ENCODE data around the gene KRT6C.

KRT6C gene

DNA sequence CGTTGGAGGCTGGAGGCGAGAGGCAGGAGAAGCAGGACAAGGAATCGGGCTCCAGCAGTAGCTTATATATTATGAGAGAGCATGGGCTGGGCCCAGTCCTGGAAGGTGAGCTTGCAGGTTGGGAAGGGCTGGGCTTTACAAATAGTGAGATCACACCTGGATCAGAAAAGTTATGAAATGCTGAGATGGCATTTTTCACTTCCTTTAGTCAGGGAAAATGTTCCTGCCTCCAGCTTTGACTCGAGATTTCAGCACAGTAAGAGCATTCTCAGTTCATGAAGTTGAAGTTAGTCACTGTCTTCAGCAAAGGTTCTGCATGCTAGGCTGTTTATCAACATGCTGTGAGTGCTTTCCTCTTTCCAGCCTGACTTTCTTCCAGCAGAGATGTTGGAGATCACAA lies at the start of gene KRT6C:
Gene KRT6C, minus strand, starts transcription at position 38 of the 400 bp plus-strand sequence. CDS start 68 bp downstream, outside the sequence.
- H3K36me3 ChIP-seq (ENCODE audit: low read depth), result no peaks in the 10 kb centered on the region
- H3K27ac ChIP-seq (ENCODE audit: poor library complexity, severe bottlenecking), result peak within 1 kb of the TSS; percentile 29
- no peaks in the 10 kb centered on the region for H3K9me3 ChIP-seq (ENCODE audit: severe bottlenecking)
- H3K4me3 ChIP-seq (ENCODE audit: severe bottlenecking), result no peak within 1 kb of the TSS
- H3K4me1 ChIP-seq (ENCODE audit: insufficient read depth, poor library complexity, severe bottlenecking), result peaks cover 9% of the 10 kb centered on the region
- DNase-seq (ENCODE audit: low spot score) (no peak), ATAC-seq (ENCODE audit: low read depth) (peak; percentile 93)
- TF ChIP-seq, protein P1, sequence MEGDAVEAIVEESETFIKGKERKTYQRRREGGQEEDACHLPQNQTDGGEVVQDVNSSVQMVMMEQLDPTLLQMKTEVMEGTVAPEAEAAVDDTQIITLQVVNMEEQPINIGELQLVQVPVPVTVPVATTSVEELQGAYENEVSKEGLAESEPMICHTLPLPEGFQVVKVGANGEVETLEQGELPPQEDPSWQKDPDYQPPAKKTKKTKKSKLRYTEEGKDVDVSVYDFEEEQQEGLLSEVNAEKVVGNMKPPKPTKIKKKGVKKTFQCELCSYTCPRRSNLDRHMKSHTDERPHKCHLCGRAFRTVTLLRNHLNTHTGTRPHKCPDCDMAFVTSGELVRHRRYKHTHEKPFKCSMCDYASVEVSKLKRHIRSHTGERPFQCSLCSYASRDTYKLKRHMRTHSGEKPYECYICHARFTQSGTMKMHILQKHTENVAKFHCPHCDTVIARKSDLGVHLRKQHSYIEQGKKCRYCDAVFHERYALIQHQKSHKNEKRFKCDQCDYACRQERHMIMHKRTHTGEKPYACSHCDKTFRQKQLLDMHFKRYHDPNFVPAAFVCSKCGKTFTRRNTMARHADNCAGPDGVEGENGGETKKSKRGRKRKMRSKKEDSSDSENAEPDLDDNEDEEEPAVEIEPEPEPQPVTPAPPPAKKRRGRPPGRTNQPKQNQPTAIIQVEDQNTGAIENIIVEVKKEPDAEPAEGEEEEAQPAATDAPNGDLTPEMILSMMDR (IDR thresholded peaks at IDR 0.05; ENCODE audit: poor library complexity, severe bottlenecking), result no peak
- no peaks in the 10 kb centered on the region for H3K27me3 ChIP-seq (ENCODE audit: insufficient read depth, poor library complexity, severe bottlenecking)

DNA sequence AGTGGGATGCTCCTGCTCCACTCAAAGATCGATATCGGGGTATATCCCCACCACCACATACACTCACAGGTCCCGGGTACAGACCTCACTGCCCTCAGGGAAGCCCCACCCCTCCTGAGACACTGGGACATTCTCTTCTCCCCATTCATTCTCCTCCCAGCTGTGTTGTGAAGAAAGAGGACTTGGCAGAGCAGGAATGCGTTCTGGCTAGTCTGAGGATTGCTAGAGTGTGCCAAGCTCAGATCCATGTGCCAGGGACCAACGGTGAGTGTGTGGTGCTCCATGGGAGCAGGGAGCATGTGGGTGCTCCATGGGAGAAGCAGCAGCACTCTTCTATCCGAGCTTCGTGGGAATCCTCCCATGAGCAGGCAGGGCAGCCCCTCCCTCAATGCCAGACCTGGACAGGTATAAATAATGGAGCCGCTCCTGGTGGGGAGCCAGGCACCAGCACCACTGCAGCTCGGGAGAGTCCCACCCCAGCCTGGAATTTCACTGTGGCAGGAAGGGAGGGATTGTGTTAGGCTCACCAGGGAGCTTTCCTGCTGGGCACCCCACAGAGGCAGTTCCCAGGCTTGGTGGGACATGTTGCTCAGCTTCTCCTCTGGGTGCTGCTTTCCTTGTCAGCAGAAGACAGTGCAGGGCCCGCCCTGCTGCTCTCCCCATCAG lies 48.9 kb upstream of the KRT6C start:
- ATAC-seq (ENCODE audit: low read depth) (peak; percentile 17), DNase-seq (ENCODE audit: low spot score) (peak; percentile 75)
- H3K27me3 ChIP-seq (ENCODE audit: insufficient read depth, poor library complexity, severe bottlenecking), result no peaks in the 10 kb centered on the region
- no peaks in the 10 kb centered on the region for H3K9me3 ChIP-seq (ENCODE audit: severe bottlenecking)
- H3K4me1 ChIP-seq (ENCODE audit: insufficient read depth, poor library complexity, severe bottlenecking), result peaks cover 55% of the 10 kb centered on the region
- TF ChIP-seq, protein P1 (IDR thresholded peaks at IDR 0.05; ENCODE audit: poor library complexity, severe bottlenecking), result no peak
- H3K27ac ChIP-seq (ENCODE audit: poor library complexity, severe bottlenecking), result peak overlapping the region; percentile 99
- peaks cover 27% of the 10 kb centered on the region for H3K36me3 ChIP-seq (ENCODE audit: low read depth)
- H3K4me3 ChIP-seq (ENCODE audit: severe bottlenecking), result peak overlapping the region; percentile 3

GRCh38 chr12:52521568-52522266 lies 48.1 kb upstream of the KRT6C start:
- Histone ChIP-seq H3K27ac (ENCODE audit: poor library complexity, severe bottlenecking) (peak overlapping the region; percentile 99), H3K36me3 (ENCODE audit: low read depth) (peaks cover 34% of the 10 kb centered on the region), H3K9me3 (ENCODE audit: severe bottlenecking) (no peaks in the 10 kb centered on the region), H3K4me1 (ENCODE audit: insufficient read depth, poor library complexity, severe bottlenecking) (peaks cover 63% of the 10 kb centered on the region), H3K27me3 (ENCODE audit: insufficient read depth, poor library complexity, severe bottlenecking) (no peaks in the 10 kb centered on the region), H3K4me3 (ENCODE audit: severe bottlenecking) (peak overlapping the region; percentile 3)
- DNase-seq (ENCODE audit: low spot score) (peak; percentile 81), ATAC-seq (ENCODE audit: low read depth) (peak; percentile 9)
- TF ChIP-seq, protein P1 (IDR thresholded peaks at IDR 0.05; ENCODE audit: poor library complexity, severe bottlenecking), result no peak

DNA sequence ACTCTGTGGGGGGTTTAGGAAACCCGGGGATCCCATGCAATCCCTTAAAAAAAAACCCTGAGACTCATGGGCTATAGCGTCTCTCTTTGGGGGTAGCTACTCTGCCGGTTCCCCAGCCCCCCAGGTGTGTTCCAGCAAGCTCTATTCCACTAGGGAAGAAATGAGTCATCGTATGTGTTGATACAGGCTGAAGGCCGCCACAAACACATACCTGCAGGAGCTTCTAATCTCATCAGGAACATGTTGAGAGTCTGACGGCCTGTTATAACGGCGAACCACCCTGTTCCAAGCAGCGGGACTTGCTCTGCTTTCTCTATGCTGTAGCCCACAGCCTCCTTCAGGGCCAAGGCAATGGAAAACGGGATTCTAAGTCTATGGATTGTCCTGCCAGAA lies 47.6 kb upstream of the KRT6C start:
- Histone ChIP-seq H3K9me3 (ENCODE audit: severe bottlenecking) (no peaks in the 10 kb centered on the region), H3K4me1 (ENCODE audit: insufficient read depth, poor library complexity, severe bottlenecking) (peaks cover 65% of the 10 kb centered on the region), H3K27ac (ENCODE audit: poor library complexity, severe bottlenecking) (peak overlapping the region; percentile 99), H3K27me3 (ENCODE audit: insufficient read depth, poor library complexity, severe bottlenecking) (no peaks in the 10 kb centered on the region), H3K36me3 (ENCODE audit: low read depth) (peaks cover 40% of the 10 kb centered on the region), H3K4me3 (ENCODE audit: severe bottlenecking) (peak overlapping the region; percentile 79)
- peak; percentile 34 for ATAC-seq (ENCODE audit: low read depth)
- TF ChIP-seq, protein P1 (IDR thresholded peaks at IDR 0.05; ENCODE audit: poor library complexity, severe bottlenecking), result no peak
- DNase-seq (ENCODE audit: low spot score), result peak; percentile 90

Data from RWPE2 (cell line).